H1 (cell line): ENCODE data around the gene LAMA4. TPM values are rescaled to one million over a fixed set of nuclear protein-coding genes. Genes with fewer than 3 reads are reported as not detected.

Experiments used
- EZH2 ChIP-seq: fragments of 200-600 bp; sonication (generic); IDR thresholded peaks from 2 replicates; pipeline ENCODE4 v1.7.1; 2012; ENCODE audit warnings: low read depth, mild to moderate bottlenecking, moderate library complexity, low read length, inconsistent platforms; ENCODE audit not compliant: severe bottlenecking
- polyA plus RNA-seq, 7 experiments: library from polyadenylated mRNA; depleted of rRNA in 3 of 7; stranded (reverse) in 5 of 7; unstranded in 2 of 7; fragments of >200 nt in 5 of 7; fragments of 200-250 nt in 2 of 7; gene quantifications; 1 replicate in 5 of 7; 2 replicates in 1 of 7; 4 replicates in 1 of 7; pipeline versions ENCODE4 v1.2.1 to v1.2.3, GENCODE V29; 2011 to 2013; ENCODE audit warnings: missing spikeins in 2 of 7, mixed read lengths in 2 of 7
- total RNA-seq: library from RNA; stranded (reverse); fragmentation: NEBNext Ultra II Directional; extraction: Animal tissue kit (Norgen Biotek cat#: 25700); gene quantifications from 2 replicates; pipeline ENCODE4 v1.2.1, GENCODE V29; 2021

LAMA4 gene
- total and polyA plus RNA-seq, 2 of the 8 experiments (the other 6 are each of a cell fraction or from before 2014, with no cell fraction given): 0.95 to 1.5 TPM

DNA sequence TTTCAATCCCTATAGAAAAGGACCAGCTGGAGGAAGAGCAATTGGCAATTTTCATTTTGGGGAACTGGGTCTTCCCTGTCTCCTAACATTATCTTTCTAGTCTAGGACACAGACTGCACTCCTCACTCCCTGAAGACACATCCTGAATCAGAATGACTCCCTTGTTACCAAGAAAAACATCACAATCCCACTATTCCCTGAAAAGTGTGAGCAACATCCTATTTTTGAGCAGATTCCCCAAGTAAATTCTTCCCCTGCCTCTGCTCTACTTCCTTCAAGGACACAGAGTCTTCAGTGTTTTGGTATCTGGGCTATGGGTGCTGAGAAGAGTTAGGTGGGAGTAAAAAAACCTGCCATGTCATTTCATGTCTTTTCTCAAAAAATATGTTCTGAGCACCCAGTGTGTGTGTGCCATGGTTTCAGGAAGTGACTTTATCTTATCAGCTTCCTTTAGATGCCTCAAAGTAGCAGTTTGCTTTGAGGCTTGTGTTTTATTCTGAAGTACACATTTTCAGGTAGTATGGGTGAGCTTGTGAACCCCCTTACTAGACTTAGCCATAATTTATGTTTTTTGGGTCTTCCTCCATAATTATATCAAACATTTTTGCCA, 12.4 kb downstream of the LAMA4 start (continued):
- no peak for TF ChIP-seq EZH2
